Measurements from ENCODE around the gene TIPIN. TPM values are rescaled to one million over a fixed set of nuclear protein-coding genes. Genes with fewer than 3 reads are reported as not detected.
"Not testable (repeated sequence)": the region's sequence is repeated elsewhere in the genome, so short reads cannot be mapped to it uniquely, and the experiment has no call there.

TIPIN gene
- total RNA-seq, 4 donors from 2014 or later: 0.77 to 15.0 (median 8.7) TPM

DNA sequence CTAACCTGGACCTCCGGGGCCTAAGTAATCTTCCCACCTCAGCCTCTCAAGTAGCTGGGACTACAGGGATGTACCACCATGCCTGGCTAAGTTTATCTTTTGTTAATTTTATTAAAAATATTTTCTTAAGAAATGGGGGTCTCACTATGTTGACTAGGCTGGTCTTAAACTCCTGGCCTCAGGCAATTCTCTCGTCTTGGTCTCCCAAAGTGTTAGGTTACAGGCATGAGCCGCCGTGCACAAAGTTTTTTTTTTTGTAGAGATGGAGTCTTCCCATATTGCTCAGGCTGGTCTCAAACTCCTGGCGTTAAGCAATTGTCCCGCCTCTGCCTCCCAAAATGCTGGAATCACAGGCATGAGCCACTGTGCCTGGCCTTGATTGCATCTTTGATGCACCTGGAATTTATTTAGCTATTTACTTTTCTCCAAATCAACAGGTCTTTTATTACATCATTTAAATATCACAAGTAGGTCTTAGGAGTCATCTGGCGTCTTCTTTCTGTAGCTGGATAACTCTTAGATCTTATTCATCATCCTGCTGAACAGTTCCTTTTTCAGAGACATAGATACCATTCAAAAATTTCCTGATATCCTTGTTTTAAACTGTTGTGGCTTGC, 22.4 kb upstream of the TIPIN start:
- TF ChIP-seq, protein P1, sequence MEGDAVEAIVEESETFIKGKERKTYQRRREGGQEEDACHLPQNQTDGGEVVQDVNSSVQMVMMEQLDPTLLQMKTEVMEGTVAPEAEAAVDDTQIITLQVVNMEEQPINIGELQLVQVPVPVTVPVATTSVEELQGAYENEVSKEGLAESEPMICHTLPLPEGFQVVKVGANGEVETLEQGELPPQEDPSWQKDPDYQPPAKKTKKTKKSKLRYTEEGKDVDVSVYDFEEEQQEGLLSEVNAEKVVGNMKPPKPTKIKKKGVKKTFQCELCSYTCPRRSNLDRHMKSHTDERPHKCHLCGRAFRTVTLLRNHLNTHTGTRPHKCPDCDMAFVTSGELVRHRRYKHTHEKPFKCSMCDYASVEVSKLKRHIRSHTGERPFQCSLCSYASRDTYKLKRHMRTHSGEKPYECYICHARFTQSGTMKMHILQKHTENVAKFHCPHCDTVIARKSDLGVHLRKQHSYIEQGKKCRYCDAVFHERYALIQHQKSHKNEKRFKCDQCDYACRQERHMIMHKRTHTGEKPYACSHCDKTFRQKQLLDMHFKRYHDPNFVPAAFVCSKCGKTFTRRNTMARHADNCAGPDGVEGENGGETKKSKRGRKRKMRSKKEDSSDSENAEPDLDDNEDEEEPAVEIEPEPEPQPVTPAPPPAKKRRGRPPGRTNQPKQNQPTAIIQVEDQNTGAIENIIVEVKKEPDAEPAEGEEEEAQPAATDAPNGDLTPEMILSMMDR (IDR thresholded peaks at IDR 0.05): no peak
- no peak for TF ChIP-seq POLR2A (IDR thresholded peaks at IDR 0.05)
- no peaks in the 10 kb centered on the region for H3K27me3 ChIP-seq
- intact Hi-C loops (cut with DNase I; ENCODE audit: low total_unique reads): no loop called here
- H3K9me3 ChIP-seq: no peaks in the 10 kb centered on the region
- no peaks in the 10 kb centered on the region for H3K36me3 ChIP-seq
- H3K4me3 ChIP-seq: no peak overlapping the region
- no peak overlapping the region for H3K27ac ChIP-seq
- no peaks in the 10 kb centered on the region for H3K4me1 ChIP-seq
- no peak for DNase-seq

DNA sequence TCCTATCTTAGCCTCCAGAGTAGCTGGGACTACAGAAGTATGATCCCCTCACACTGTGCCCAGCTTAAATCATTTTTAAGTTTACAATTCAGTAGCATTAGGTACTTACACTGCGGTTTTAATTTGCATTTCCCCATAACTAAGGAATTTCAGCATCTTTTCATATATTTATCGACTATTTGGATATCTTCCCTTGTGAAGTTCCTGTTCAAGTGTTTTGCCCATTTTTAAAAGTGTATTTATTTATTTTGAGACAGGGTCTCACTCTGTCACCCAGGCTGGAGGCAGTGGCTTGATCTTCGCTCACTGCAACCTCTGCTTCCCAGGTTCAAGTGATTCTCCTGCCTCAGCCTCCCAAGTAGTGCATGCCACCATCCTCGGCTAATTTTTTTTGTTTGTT, 17.7 kb upstream of the TIPIN start:
- intact Hi-C loops (cut with DNase I; ENCODE audit: low total_unique reads): no loop called here
- Histone ChIP-seq H3K4me1 (no peaks in the 10 kb centered on the region), H3K4me3 (no peak overlapping the region), H3K27me3 (no peaks in the 10 kb centered on the region), H3K9me3 (no peaks in the 10 kb centered on the region), H3K36me3 (no peaks in the 10 kb centered on the region), H3K27ac (no peak overlapping the region)
- DNase-seq: no peak
- TF ChIP-seq, protein P1 (IDR thresholded peaks at IDR 0.05): no peak
- no peak for TF ChIP-seq POLR2A (IDR thresholded peaks at IDR 0.05)

DNA sequence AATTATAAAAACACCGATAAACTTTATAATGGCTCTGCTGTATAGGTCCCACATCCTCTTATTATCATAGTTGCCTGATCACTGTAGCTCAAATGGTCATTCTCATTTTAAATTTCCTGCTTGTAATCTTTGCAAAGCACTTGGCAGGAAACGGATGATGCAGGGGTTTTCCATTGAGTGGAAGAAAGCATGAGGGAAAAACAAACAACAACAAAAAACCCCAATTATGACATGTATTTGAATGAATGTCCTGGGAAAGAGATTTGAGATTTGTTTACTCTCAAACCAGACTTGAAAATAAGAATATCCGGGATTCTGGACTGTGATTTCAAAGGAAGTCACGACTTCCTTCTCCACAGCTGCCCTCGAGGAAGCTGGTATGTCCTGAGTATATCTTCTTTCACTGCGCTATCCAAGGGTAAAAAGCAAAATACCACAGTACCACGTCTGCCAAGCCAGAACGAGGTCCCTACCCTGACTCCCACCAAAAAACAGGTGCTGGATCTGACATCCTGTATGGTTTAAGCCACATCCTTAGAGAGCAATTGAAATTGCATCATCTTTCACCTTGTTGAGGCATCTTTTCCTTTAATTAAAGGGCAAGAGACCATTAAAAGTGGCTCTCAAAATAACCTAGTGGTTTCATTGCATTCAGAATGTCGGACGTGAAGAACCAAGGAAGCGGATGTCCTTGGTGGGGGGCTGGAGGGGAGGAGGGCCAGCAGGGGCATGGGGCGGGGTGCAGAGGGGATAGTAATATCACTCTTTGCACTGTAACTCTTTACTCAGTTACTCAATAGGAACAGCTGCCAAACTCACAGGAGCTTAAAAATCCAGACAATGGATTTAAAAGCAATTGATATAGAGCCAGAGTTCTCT, 13.5 kb upstream of the TIPIN start:
- no peak for TF ChIP-seq POLR2A (IDR thresholded peaks at IDR 0.05)
- TF ChIP-seq, protein P1 (IDR thresholded peaks at IDR 0.05): no peak
- no peak for DNase-seq
- H3K27me3 ChIP-seq: no peaks in the 10 kb centered on the region
- H3K9me3 ChIP-seq: no peaks in the 10 kb centered on the region
- peak overlapping the region; percentile 34 to 37 for H3K27ac ChIP-seq
- peak overlapping the region in 1 of 2 donors; percentile 5 for H3K4me3 ChIP-seq
- intact Hi-C loops (cut with DNase I; ENCODE audit: low total_unique reads): no loop called here
- H3K36me3 ChIP-seq: no peaks in the 10 kb centered on the region
- H3K4me1 ChIP-seq: no peaks in the 10 kb centered on the region

DNA sequence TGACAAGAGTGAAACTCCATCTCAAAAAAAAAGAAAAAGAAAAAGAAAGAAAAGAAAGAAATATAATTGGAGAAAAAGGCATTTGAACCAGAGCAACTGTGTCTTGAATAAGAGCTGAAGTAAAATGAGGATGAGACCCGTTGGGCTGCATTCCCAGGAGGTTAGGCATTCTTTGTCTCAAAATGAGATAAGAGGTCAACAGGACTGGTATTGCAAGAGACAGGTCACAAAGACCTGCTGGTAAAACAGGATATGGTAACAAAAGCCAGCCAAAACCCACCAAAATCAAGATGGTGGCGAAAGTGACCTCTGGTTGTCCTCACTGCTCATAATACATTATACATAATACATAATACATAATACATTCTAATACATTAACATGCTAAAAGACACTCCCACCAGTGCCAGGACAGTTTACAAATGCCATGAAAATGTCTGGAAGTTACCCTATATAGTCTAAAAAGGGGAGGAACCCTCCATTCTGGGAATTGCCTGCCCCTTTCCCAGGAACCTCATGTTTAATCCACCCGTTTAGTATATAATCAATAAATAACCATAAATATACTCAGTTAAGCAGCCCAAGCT, 8.6 kb upstream of the TIPIN start:
- TF ChIP-seq POLR2A (IDR thresholded peaks at IDR 0.05): no peak
- TF ChIP-seq, protein P1 (IDR thresholded peaks at IDR 0.05): no peak
- no peaks in the 10 kb centered on the region for H3K36me3 ChIP-seq
- H3K4me1 ChIP-seq: no peaks in the 10 kb centered on the region
- intact Hi-C loops (cut with DNase I; ENCODE audit: low total_unique reads): no loop called here
- DNase-seq: no peak
- H3K9me3 ChIP-seq: no peaks in the 10 kb centered on the region
- H3K27me3 ChIP-seq: no peaks in the 10 kb centered on the region
- no peak overlapping the region for H3K27ac ChIP-seq
- H3K4me3 ChIP-seq: no peak overlapping the region

DNA sequence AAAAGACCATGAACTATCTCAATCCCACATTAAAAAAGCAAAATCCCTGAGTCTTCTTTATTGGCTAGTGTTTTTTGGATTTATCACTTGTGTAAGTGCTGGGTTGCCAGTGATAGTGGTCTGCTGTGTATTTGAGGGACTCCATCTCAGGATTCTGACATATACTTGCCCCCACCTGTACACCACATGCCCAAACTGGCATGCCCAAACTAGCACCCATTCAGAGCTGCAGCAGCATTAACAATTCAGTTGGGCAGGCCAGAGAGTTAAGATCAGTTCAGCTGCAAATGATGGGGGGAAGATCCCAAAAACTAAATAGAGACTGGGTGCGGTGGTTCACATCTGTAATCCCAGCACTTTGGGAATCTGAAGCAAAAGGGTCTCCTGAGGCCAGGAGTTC, 6.3 kb upstream of the TIPIN start:
- intact Hi-C loops (cut with DNase I; ENCODE audit: low total_unique reads): no loop called here
- Histone ChIP-seq H3K27me3 (no peaks in the 10 kb centered on the region), H3K4me1 (no peaks in the 10 kb centered on the region), H3K27ac (no peak overlapping the region), H3K36me3 (no peaks in the 10 kb centered on the region), H3K9me3 (no peaks in the 10 kb centered on the region), H3K4me3 (no peak overlapping the region)
- no peak for TF ChIP-seq POLR2A (IDR thresholded peaks at IDR 0.05)
- TF ChIP-seq, protein P1 (IDR thresholded peaks at IDR 0.05): no peak
- DNase-seq: no peak

DNA sequence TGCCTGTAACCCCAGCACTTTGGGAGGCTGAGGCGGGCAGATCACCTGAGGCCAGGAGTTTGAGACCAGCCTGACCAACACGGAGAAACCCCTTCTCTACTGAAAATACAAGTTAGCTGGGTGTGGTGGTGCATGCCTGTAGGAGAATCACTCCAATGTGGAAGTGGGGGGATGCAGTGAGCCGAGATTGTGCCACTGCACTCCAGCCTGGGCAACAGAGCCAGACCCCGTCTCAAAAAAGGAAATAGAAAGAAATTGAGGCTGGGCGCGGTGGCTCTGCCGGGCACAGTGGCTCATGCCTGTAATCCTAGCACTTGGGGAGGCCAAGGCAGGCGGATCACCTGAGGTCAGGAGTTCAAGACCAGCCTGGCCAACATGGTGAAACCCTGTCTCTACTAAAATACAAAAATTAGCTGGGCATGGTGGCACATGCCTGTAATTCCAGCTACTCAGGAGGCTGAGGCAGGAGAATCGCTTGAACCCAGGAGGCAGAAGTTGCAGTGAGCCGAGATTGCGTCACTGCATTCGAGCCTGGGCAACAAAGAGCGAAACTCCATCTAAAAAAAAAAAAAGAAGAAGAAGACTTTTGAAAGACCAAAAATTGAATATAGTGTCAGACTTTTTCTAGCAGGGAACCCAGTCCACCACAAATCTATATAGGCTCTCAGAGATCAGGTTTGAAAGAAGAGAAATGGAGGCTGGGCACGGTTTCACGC, 5.4 kb upstream of the TIPIN start:
- H3K36me3 ChIP-seq; H3K27me3 ChIP-seq; H3K4me3 ChIP-seq; DNase-seq; intact Hi-C loops (cut with DNase I; ENCODE audit: low total_unique reads); H3K27ac ChIP-seq; H3K4me1 ChIP-seq; H3K9me3 ChIP-seq: not testable (repeated sequence)
